ENCODE data around the gene NPB.

The NPB gene

GRCh38 chr17:81903896-81904599 is 2.0 kb downstream of the NPB start:
- CTCF ChIA-PET, result no interaction called here
- no peak for TF ChIP-seq CTCF (conservative IDR thresholded peaks at IDR 0.05; ENCODE audit: low read depth)
- POLR2A ChIA-PET (ENCODE audit: low non-redundant PET), result no interaction called here
- peak overlapping the region; percentile 98 for H3K27ac ChIP-seq
- DNase-seq (ENCODE audit: low spot score), result no peak

- DNase-seq (ENCODE audit: low spot score), result no peak
- H3K27ac ChIP-seq, result peak overlapping the region; percentile 98
- ChIA-PET CTCF (interaction anchor here (0.7 kb wide), 1 partner anchor 34 kb away, joined by 5 read pairs; no protein-coding TSS in a partner anchor), POLR2A (ENCODE audit: low non-redundant PET) (interaction anchor here (0.6 kb wide), 1 partner anchor 12 kb away, joined by 10 read pairs; no protein-coding TSS in a partner anchor)
- TF ChIP-seq CTCF (conservative IDR thresholded peaks at IDR 0.05; ENCODE audit: low read depth), result no peak
Measured at GRCh38 chr17:81904600-81905423, 2.8 kb downstream of the NPB start.

- ChIA-PET POLR2A (ENCODE audit: low non-redundant PET) (interaction anchor here (0.6 kb wide), 1 partner anchor 13 kb away, joined by 10 read pairs; no protein-coding TSS in a partner anchor), CTCF (interaction anchor here (0.7 kb wide), 1 partner anchor 33 kb away, joined by 5 read pairs; no protein-coding TSS in a partner anchor)
- H3K27ac ChIP-seq, result peak overlapping the region; percentile 98
- no peak for TF ChIP-seq CTCF (conservative IDR thresholded peaks at IDR 0.05; ENCODE audit: low read depth)
- DNase-seq (ENCODE audit: low spot score), result no peak
Measured at GRCh38 chr17:81905424-81905875, 3.4 kb downstream of the NPB start.

- ChIA-PET CTCF (no interaction called here), POLR2A (ENCODE audit: low non-redundant PET) (no interaction called here)
- peak overlapping the region; percentile 98 for H3K27ac ChIP-seq
- no peak for DNase-seq (ENCODE audit: low spot score)
- TF ChIP-seq CTCF (conservative IDR thresholded peaks at IDR 0.05; ENCODE audit: low read depth), result no peak
Measured at GRCh38 chr17:81905993-81906392, 4.0 kb downstream of the NPB start.

GRCh38 chr17:81906476-81907218 is 4.6 kb downstream of the NPB start:
- no peak for TF ChIP-seq CTCF (conservative IDR thresholded peaks at IDR 0.05; ENCODE audit: low read depth)
- POLR2A ChIA-PET (ENCODE audit: low non-redundant PET), result no interaction called here
- peak overlapping the region; percentile 98 for H3K27ac ChIP-seq
- CTCF ChIA-PET, result no interaction called here
- no peak for DNase-seq (ENCODE audit: low spot score)

Measured in RWPE1 (cell line).